Loucy (cell line): ENCODE data around the gene FRMD1.

Experiments
- CTCF ChIP-seq: fragments of 200-600 bp; sonication (generic); conservative IDR thresholded peaks from 2 replicates; pipeline ENCODE4 v1.5.1; 2014; ENCODE audit warnings: mild to moderate bottlenecking, antibody characterized with exemption, low read length
- EZH2phosphoT487 ChIP-seq: fragments of 200-600 bp; IDR thresholded peaks from 2 replicates; pipeline ENCODE4 v1.6.1; 2018; ENCODE audit warnings: antibody characterized with exemption, mild to moderate bottlenecking, moderate library complexity, borderline replicate concordance

- TF ChIP-seq CTCF (no peak), EZH2phosphoT487 (no peak)
Measured at GRCh38 chr6:168096271-168096764, 17.3 kb upstream of the FRMD1 start.
